Hepatocyte (in vitro differentiated cells): ENCODE data around the gene CTSH. TPM values are rescaled to one million over a fixed set of nuclear protein-coding genes. Genes with fewer than 3 reads are reported as not detected.

Experiments
- DNase-seq: peaks from one replicate; pipeline ENCODE4 v3.0.0-alpha.2; 2016; ENCODE audit warnings: low spot score
- H2AFZ ChIP-seq: fragments of 200-600 bp; sonication (generic); 2 replicates; pipeline ENCODE4 v1.6.0; 2016; ENCODE audit warnings: antibody characterized with exemption, mild to moderate bottlenecking
- H3K27ac ChIP-seq: fragments of 200-600 bp; sonication (generic); 2 replicates; pipeline ENCODE4 v1.5.1; 2016; ENCODE audit warnings: mild to moderate bottlenecking
- H3K27me3 ChIP-seq: fragments of 200-600 bp; sonication (generic); 2 replicates; pipeline ENCODE4 v1.6.1; 2016
- H3K36me3 ChIP-seq: fragments of 200-600 bp; sonication (generic); replicated peaks from 2 replicates; pipeline ENCODE4 v1.5.1; 2016; ENCODE audit warnings: low read depth; ENCODE audit not compliant: insufficient read depth
- H3K4me1 ChIP-seq: fragments of 200-600 bp; sonication (generic); 2 replicates; pipeline ENCODE4 v1.5.1; 2016; ENCODE audit warnings: mild to moderate bottlenecking, moderate library complexity; ENCODE audit not compliant: insufficient read depth
- H3K4me2 ChIP-seq: fragments of 200-600 bp; sonication (generic); 2 replicates; pipeline ENCODE4 v1.6.0; 2016
- H3K4me3 ChIP-seq: fragments of 200-600 bp; sonication (generic); 2 replicates; pipeline ENCODE4 v1.5.1; 2016; ENCODE audit warnings: mild to moderate bottlenecking
- H3K79me2 ChIP-seq: fragments of 200-600 bp; sonication (generic); 2 replicates; pipeline ENCODE4 v1.6.0; 2017; ENCODE audit warnings: mild to moderate bottlenecking
- H3K9me2 ChIP-seq: fragments of 200-600 bp; sonication (generic); replicated peaks from 2 replicates; pipeline ENCODE4 v1.6.0; 2017; ENCODE audit warnings: mild to moderate bottlenecking; ENCODE audit not compliant: insufficient read depth
- H3K9me3 ChIP-seq: fragments of 200-600 bp; sonication (generic); 2 replicates; pipeline ENCODE4 v1.5.1; 2016; ENCODE audit warnings: low read depth, mild to moderate bottlenecking
- H4K20me1 ChIP-seq: fragments of 200-600 bp; sonication (generic); 2 replicates; pipeline ENCODE4 v1.6.0; 2016; ENCODE audit warnings: mild to moderate bottlenecking; ENCODE audit not compliant: insufficient read depth, poor library complexity, severe bottlenecking
- EZH2 ChIP-seq: fragments of 200-600 bp; sonication (generic); IDR thresholded peaks from 2 replicates; pipeline ENCODE4 v1.6.1; 2016; ENCODE audit warnings: antibody characterized with exemption, mild to moderate bottlenecking, borderline replicate concordance
- EZH2phosphoT487 ChIP-seq: fragments of 200-600 bp; sonication (generic); IDR thresholded peaks from one replicate; pipeline ENCODE4 v1.6.1; 2018; ENCODE audit warnings: antibody characterized with exemption, mild to moderate bottlenecking, low read depth, moderate library complexity; ENCODE audit not compliant: unreplicated experiment, severe bottlenecking
- WGBS: methylation state at CpG from one replicate; pipeline ENCODE4 v1.1.6; 2016; ENCODE audit warnings: low lambda C conversion rate; ENCODE audit errors: missing lambda C conversion rate; 5-methylcytosine and 5-hydroxymethylcytosine counted together
- polyA plus RNA-seq: library from polyadenylated mRNA; unstranded; fragments of >200 nt; fragmentation: Nextera tagmentation; extraction: Ambion mirVana; gene quantifications from 2 replicates; pipeline ENCODE4 v1.2.1, GENCODE V29; 2016
- total RNA-seq: library from RNA; depleted of rRNA; stranded (reverse); fragments of >200 nt; gene quantifications from 2 replicates; pipeline ENCODE4 v1.2.3, GENCODE V29; 2014
- TF ChIP-seq, protein P1 (sequence below): fragments of 200-600 bp; sonication (generic); IDR thresholded peaks from 2 replicates; pipeline ENCODE4 v1.5.1; 2016; ENCODE audit warnings: antibody characterized with exemption, mild to moderate bottlenecking; ENCODE audit not compliant: poor library complexity

CTSH gene
- total and polyA plus RNA-seq, 2 experiments from 2014 or later: 521 to 610 TPM

DNA sequence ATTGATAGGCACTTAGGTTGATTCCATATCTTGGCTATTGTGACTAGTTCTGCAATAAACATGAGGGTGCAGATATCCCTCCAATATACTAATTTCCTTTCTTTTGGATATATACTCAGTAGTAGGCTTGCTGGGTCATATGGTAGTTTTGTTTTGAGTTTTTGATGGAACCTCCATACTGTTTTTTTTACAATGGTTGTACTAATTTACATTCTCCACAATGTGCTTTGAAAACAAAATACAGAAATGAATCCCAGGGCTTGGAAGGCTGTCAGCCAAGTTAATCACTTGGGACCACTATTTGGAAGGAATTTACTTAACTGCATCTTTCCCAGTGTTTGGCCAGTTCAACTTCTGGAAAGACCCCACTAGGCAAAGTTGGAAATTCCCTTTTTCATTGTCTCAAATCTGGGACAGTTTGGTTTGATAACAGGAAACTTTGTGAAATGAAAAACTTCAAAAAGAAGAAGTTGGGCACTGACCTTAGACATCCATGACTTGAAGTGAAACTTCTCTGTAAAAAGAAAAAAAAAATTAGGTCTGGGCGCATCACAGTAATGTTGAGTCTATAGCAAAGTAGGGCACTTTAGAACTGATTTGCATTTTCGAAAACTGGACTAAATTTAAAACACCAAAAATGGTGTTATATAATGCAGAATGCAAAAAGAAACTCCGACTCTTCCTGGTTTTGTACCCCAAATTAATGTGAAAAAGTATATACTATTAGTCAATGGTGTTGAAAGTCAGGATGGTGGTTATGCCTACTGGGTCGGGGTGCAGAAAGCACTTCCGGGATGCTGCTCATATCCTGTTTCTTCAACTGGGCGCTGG, 6.0 kb downstream of the CTSH start:
- Histone ChIP-seq H3K27ac (no peak overlapping the region), H3K4me3 (no peak overlapping the region)

DNA sequence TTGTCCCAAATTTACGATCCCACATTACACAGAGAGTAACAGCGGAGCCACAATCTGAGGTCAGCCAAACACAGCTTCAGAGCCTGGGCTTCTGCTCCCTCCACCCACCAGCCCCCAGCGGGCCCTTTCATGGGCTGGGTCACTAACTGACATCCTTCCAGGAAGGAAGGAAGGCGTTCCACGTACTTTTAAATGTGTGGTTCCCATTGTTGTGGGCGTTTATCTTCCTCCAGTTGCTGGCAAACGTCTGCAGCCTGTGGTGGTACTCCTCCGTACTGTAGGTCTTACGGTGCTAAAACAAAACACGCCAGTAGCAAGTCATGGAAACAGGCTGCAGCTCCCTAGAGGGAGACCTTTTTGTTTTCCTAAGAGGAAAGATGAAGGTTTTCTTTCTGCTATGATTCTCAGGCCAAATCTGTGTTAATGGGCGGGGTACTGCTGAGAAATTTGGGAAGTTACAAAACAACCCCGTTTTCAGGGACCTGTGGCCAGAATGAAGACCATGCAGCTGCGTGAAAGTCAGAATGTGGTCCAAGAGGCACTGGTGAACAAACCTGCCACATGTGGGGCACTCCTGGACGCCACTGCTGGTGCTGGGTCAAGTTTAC, 7.6 kb downstream of the CTSH start:
- Histone ChIP-seq H3K4me3 (no peak overlapping the region), H3K4me1 (peaks cover 5% of the 10 kb centered on the region), H4K20me1 (no peaks in the 10 kb centered on the region), H3K36me3 (no peaks in the 10 kb centered on the region), H3K27me3 (no peaks in the 10 kb centered on the region), H3K79me2 (peaks cover under 1% of the 10 kb centered on the region), H3K9me3 (no peaks in the 10 kb centered on the region), H3K9me2 (no peaks in the 10 kb centered on the region), H3K27ac (no peak overlapping the region), H3K4me2 (no peak overlapping the region), H2AFZ (no peak overlapping the region)
- 87% methylated on average over 14 of the region's 14 CpGs for WGBS
- no peak for DNase-seq
- no peak for TF ChIP-seq EZH2phosphoT487
- TF ChIP-seq EZH2: no peak
- TF ChIP-seq, protein P1, sequence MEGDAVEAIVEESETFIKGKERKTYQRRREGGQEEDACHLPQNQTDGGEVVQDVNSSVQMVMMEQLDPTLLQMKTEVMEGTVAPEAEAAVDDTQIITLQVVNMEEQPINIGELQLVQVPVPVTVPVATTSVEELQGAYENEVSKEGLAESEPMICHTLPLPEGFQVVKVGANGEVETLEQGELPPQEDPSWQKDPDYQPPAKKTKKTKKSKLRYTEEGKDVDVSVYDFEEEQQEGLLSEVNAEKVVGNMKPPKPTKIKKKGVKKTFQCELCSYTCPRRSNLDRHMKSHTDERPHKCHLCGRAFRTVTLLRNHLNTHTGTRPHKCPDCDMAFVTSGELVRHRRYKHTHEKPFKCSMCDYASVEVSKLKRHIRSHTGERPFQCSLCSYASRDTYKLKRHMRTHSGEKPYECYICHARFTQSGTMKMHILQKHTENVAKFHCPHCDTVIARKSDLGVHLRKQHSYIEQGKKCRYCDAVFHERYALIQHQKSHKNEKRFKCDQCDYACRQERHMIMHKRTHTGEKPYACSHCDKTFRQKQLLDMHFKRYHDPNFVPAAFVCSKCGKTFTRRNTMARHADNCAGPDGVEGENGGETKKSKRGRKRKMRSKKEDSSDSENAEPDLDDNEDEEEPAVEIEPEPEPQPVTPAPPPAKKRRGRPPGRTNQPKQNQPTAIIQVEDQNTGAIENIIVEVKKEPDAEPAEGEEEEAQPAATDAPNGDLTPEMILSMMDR: no peak

More for the DNA sequence above, 6.0 kb downstream of the CTSH start:
- peaks cover 7% of the 10 kb centered on the region for H3K4me1 ChIP-seq
- H3K9me3 ChIP-seq: no peaks in the 10 kb centered on the region
- TF ChIP-seq EZH2phosphoT487 (no peak), EZH2 (no peak)
- TF ChIP-seq, protein P1: no peak
- H2AFZ ChIP-seq: no peak overlapping the region
- H3K79me2 ChIP-seq: peaks cover 9% of the 10 kb centered on the region
- DNase-seq: no peak
- WGBS: 96% methylated on average over 6 of the region's 6 CpGs
- H3K27me3 ChIP-seq: no peaks in the 10 kb centered on the region
- H3K36me3 ChIP-seq: no peaks in the 10 kb centered on the region
- no peak overlapping the region for H3K4me2 ChIP-seq
- no peaks in the 10 kb centered on the region for H4K20me1 ChIP-seq
- H3K9me2 ChIP-seq: no peaks in the 10 kb centered on the region

DNA sequence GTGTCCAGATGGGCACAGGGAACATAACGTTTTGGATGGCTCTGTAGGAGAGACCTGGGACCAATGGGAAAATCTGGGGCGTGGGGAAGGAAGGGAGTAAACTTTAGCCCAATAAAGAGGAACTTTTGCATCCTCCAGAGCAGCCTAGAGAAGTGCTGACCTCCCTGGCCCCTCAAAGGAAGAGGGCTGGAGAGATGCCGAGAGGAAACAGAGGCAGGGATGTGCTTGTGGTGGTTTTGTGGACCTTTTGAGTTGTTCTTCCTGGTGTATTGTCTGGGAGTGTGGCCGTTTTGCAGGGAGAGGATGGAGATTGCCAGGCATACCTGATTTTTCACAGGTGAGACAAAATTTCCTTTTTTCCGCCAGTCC, 10.2 kb downstream of the CTSH start:
- Histone ChIP-seq H3K36me3 (no peaks in the 10 kb centered on the region), H3K79me2 (no peaks in the 10 kb centered on the region), H4K20me1 (no peaks in the 10 kb centered on the region), H3K27ac (no peak overlapping the region), H2AFZ (no peak overlapping the region), H3K9me3 (no peaks in the 10 kb centered on the region), H3K4me1 (peaks cover 9% of the 10 kb centered on the region), H3K27me3 (no peaks in the 10 kb centered on the region), H3K4me2 (no peak overlapping the region), H3K9me2 (no peaks in the 10 kb centered on the region), H3K4me3 (no peak overlapping the region)
- no peak for DNase-seq
- WGBS: 93% methylated on average over 5 of the region's 5 CpGs
- TF ChIP-seq, protein P1: no peak
- no peak for TF ChIP-seq EZH2phosphoT487
- TF ChIP-seq EZH2: no peak
